Mucosa of rectum (tissue), 2 donors: ENCODE results near the gene GLP1R.

Experiments used
- H3K27ac ChIP-seq, 2 donors: one replicate each; pipeline ENCODE4 v1.7.0; 2013; ENCODE audit warnings: inconsistent platforms in 2 of 2, low read depth in 2 of 2, low read length in 2 of 2
- H3K27me3 ChIP-seq, 2 donors: one replicate each; pipeline ENCODE4 v1.7.0; 2013; ENCODE audit warnings: low read length in 2 of 2; ENCODE audit not compliant: control insufficient read depth in 2 of 2, insufficient read depth in 2 of 2
- H3K36me3 ChIP-seq, 2 donors: one replicate each; pipeline ENCODE4 v1.7.0; 2013; ENCODE audit warnings: low read length in 2 of 2; ENCODE audit not compliant: control insufficient read depth in 2 of 2, insufficient read depth in 2 of 2
- H3K4me1 ChIP-seq, 2 donors: one replicate each; pipeline ENCODE4 v1.7.0; 2013; ENCODE audit warnings: low read length in 2 of 2, mild to moderate bottlenecking in 1 of 2; ENCODE audit not compliant: control insufficient read depth in 2 of 2, insufficient read depth in 2 of 2
- H3K4me3 ChIP-seq, 2 donors: one replicate each; pipeline ENCODE4 v1.7.0; 2013; ENCODE audit warnings: low read length in 2 of 2
- H3K9ac ChIP-seq, 2 donors: one replicate each; pipeline ENCODE4 v1.7.0; 2013; ENCODE audit warnings: low read length in 2 of 2, low read depth in 1 of 2, mild to moderate bottlenecking in 1 of 2
- H3K9me3 ChIP-seq, 2 donors: one replicate each; pipeline ENCODE4 v1.7.0; 2013; ENCODE audit warnings: low read length in 2 of 2; ENCODE audit not compliant: control insufficient read depth in 2 of 2
- donor health status: healthy.
- donor health status: Normal muscosa, but diverticular disease.

Gene GLP1R

GRCh38 chr6:39041072-39041471 is 7.5 kb upstream of the GLP1R start:
- H3K9me3 ChIP-seq = no peaks in the 10 kb centered on the region
- peaks cover 13 to 22% of the 10 kb centered on the region in 2 donors for H3K27me3 ChIP-seq

GRCh38 chr6:39043776-39044175 is 4.8 kb upstream of the GLP1R start:
- Histone ChIP-seq H3K4me1 (no peaks in the 10 kb centered on the region), H3K27ac (no peak overlapping the region), H3K36me3 (no peaks in the 10 kb centered on the region), H3K9me3 (no peaks in the 10 kb centered on the region), H3K4me3 (no peak overlapping the region), H3K27me3 (peaks cover 18 to 22% of the 10 kb centered on the region in 2 donors), H3K9ac (no peak overlapping the region)

More at GRCh38 chr6:39041072-39041471, 7.5 kb upstream of the GLP1R start:
- H3K4me3 ChIP-seq = no peak overlapping the region
- H3K36me3 ChIP-seq = no peaks in the 10 kb centered on the region
- H3K27ac ChIP-seq = no peak overlapping the region
- H3K9ac ChIP-seq = no peak overlapping the region
- no peaks in the 10 kb centered on the region for H3K4me1 ChIP-seq

- Histone ChIP-seq H3K36me3 (no peaks in the 10 kb centered on the region), H3K27me3 (peaks cover 20 to 22% of the 10 kb centered on the region in 2 donors), H3K4me1 (no peaks in the 10 kb centered on the region), H3K9me3 (no peaks in the 10 kb centered on the region), H3K4me3 (no peak overlapping the region), H3K27ac (no peak overlapping the region), H3K9ac (no peak overlapping the region)
These were observed 4.4 kb upstream of the GLP1R start for GRCh38 chr6:39044181-39044580.

GRCh38 chr6:39047434-39048327 is 900 bp upstream of the GLP1R start:
- no peaks in the 10 kb centered on the region for H3K36me3 ChIP-seq
- H3K27me3 ChIP-seq = peaks cover 27 to 28% of the 10 kb centered on the region in 2 donors
- H3K9ac ChIP-seq = no peak overlapping the region
- H3K4me1 ChIP-seq = no peaks in the 10 kb centered on the region
- H3K9me3 ChIP-seq = no peaks in the 10 kb centered on the region
- no peak overlapping the region for H3K27ac ChIP-seq
- H3K4me3 ChIP-seq = no peak overlapping the region

DNA sequence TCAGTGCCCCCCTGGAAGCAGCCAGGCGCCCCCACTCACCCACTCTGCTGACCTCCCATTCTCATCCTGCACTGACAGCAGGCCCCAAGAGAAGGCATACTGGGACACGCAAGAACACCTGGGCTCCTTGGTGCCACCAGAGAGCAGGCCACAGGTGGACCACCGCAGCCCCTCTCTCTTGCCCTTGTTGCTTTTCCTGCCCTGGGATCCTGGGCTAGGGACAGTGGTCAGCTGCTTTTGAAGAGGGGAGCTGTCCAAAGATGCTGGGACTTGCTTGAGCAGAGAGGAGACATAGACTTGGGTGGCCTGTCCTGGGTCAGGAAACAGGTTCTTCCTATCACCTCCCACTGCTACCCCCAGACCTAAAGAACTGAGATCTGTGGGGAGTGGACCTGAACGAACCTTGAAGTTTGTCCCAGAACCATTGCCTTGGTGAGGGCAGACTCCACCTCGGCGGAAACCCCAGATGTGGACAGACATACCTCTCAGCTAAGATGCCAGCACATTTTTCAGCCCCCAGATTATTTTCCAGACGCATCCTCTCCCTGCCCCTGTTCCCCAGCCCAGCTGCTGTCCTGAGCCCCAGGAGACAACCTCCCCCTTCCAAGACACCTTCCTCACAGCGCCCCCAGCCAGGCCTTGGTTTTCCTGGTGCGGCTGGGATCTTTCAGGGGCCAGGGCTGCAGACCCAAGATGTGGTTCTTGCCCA is 1.1 kb downstream of the GLP1R start:
- no peak overlapping the region for H3K9ac ChIP-seq

GRCh38 chr6:39050453-39051112 is 2.0 kb downstream of the GLP1R start:
- Histone ChIP-seq H3K27me3 (peaks cover 27 to 28% of the 10 kb centered on the region in 2 donors), H3K27ac (no peak overlapping the region), H3K36me3 (no peaks in the 10 kb centered on the region), H3K4me3 (no peak overlapping the region), H3K9me3 (no peaks in the 10 kb centered on the region), H3K9ac (no peak overlapping the region), H3K4me1 (peaks cover 6 to 10% of the 10 kb centered on the region in 2 donors)

More for the DNA sequence above, 1.1 kb downstream of the GLP1R start:
- H3K4me3 ChIP-seq = no peak overlapping the region
- H3K36me3 ChIP-seq = no peaks in the 10 kb centered on the region
- H3K27me3 ChIP-seq = peaks cover 27 to 28% of the 10 kb centered on the region in 2 donors
- H3K27ac ChIP-seq = no peak overlapping the region
- H3K4me1 ChIP-seq = peaks cover 6 to 10% of the 10 kb centered on the region in 2 donors
- no peaks in the 10 kb centered on the region for H3K9me3 ChIP-seq

DNA sequence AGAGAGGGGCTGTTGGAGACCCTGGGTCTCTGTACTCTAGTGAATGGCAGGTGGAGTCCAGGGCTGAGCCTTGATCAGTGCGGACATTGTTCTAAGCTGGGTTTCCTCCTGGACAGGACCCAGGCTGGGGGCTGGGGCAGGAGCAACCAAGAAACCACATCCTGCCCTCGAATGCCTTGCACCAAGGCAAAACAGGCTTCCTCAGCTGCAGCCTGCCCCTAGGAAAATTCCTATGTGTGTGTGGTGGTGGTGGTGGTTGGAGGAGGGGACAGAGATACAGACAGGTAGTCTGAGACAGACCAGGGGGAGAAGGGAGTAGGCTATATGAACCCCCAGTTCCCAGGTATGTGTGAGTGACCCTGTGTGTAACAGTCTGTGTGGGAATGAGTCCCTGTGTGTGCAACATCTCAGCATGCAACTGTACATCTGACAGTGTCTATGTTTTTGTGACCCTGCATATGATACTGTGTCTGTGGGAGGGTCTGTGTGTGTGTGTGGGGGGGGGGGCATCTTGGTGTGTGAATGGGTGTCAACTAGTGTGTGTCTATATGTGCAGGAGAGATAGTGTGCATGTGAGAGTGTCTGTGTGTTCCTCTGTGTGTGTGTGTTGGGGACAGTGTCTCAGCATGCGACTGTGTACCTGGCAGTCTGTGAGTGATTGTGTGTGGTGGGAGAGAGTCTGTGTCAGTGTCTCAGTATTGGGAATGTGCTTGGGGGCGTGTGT is 3.0 kb downstream of the GLP1R start:
- Histone ChIP-seq H3K27me3 (peaks cover 24 to 28% of the 10 kb centered on the region in 2 donors), H3K4me1 (peaks cover 6 to 10% of the 10 kb centered on the region in 2 donors), H3K9me3 (no peaks in the 10 kb centered on the region), H3K9ac (no peak overlapping the region), H3K36me3 (no peaks in the 10 kb centered on the region), H3K4me3 (no peak overlapping the region), H3K27ac (no peak overlapping the region)

- Histone ChIP-seq H3K9me3 (no peaks in the 10 kb centered on the region), H3K27ac (no peak overlapping the region), H3K4me1 (peaks cover 6 to 10% of the 10 kb centered on the region in 2 donors), H3K9ac (no peak overlapping the region), H3K27me3 (peaks cover 11 to 19% of the 10 kb centered on the region in 2 donors), H3K36me3 (no peaks in the 10 kb centered on the region), H3K4me3 (no peak overlapping the region)
These were observed 4.5 kb downstream of the GLP1R start for GRCh38 chr6:39053016-39053624.

GRCh38 chr6:39053854-39054576 is 5.4 kb downstream of the GLP1R start:
- H3K27ac ChIP-seq = no peak overlapping the region
- no peak overlapping the region for H3K9ac ChIP-seq
- no peaks in the 10 kb centered on the region for H3K9me3 ChIP-seq
- no peaks in the 10 kb centered on the region for H3K36me3 ChIP-seq
- peaks cover 6 to 10% of the 10 kb centered on the region in 2 donors for H3K4me1 ChIP-seq
- no peak overlapping the region for H3K4me3 ChIP-seq
- H3K27me3 ChIP-seq = peaks cover 9 to 13% of the 10 kb centered on the region in 2 donors
